A673 (cell line): ENCODE results near the gene OR5B2.

Experiments
- CTCF ChIP-seq: fragments of 300-800, 200-600 bp; sonication (generic); conservative IDR thresholded peaks from 2 replicates; pipeline ENCODE4 v1.5.1; 2017; ENCODE audit warnings: low read depth, mild to moderate bottlenecking, antibody characterized with exemption, low read length, moderate library complexity, mixed read lengths
- EZH2 ChIP-seq: fragments of 200-600 bp; sonication (generic); IDR thresholded peaks from 2 replicates; pipeline ENCODE4 v1.6.1; 2017; ENCODE audit warnings: borderline replicate concordance, low read depth, mild to moderate bottlenecking, mixed read lengths, antibody characterized with exemption, low read length; ENCODE audit not compliant: poor library complexity, severe bottlenecking

- TF ChIP-seq CTCF (no peak), EZH2 (no peak)
These were observed 37.3 kb downstream of the OR5B2 start for GRCh38 chr11:58390551-58391063.
